ENCODE data around the gene SST. TPM values are rescaled to one million over a fixed set of nuclear protein-coding genes. Genes with fewer than 3 reads are reported as not detected.

Gene SST
- total RNA-seq, 1 experiment from 2014 or later = not detected

DNA sequence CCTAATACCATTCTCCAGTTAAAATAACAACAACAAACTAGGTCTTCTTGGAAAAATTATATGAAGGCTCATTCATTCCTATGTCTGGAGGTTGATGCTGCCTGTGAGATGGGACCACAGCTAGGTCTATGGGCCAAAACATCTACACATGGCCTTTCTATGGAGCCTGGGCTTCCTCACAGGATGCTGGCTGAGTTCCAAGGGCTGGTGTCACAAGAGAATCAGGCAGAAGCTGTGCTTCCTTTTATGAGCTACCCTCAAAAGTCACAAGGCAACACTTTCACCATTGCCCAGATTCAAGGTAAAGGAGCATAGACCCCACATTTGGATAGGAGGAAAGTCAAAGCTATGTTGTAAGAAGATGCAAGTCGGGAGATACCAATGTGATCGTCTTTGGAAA, 36.8 kb upstream of the SST start:
- no peaks in the 10 kb centered on the region for H3K9me3 Mint-ChIP-seq (ENCODE audit: low read depth, unreplicated experiment)
- no peak overlapping the region for H3K27ac Mint-ChIP-seq (ENCODE audit: unreplicated experiment)
- TF ChIP-seq, protein P1, sequence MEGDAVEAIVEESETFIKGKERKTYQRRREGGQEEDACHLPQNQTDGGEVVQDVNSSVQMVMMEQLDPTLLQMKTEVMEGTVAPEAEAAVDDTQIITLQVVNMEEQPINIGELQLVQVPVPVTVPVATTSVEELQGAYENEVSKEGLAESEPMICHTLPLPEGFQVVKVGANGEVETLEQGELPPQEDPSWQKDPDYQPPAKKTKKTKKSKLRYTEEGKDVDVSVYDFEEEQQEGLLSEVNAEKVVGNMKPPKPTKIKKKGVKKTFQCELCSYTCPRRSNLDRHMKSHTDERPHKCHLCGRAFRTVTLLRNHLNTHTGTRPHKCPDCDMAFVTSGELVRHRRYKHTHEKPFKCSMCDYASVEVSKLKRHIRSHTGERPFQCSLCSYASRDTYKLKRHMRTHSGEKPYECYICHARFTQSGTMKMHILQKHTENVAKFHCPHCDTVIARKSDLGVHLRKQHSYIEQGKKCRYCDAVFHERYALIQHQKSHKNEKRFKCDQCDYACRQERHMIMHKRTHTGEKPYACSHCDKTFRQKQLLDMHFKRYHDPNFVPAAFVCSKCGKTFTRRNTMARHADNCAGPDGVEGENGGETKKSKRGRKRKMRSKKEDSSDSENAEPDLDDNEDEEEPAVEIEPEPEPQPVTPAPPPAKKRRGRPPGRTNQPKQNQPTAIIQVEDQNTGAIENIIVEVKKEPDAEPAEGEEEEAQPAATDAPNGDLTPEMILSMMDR (IDR thresholded peaks at IDR 0.05; ENCODE audit: unreplicated experiment) = no peak
- H3K36me3 Mint-ChIP-seq (ENCODE audit: insufficient read depth, unreplicated experiment) = no peaks in the 10 kb centered on the region
- no peak for DNase-seq
- intact Hi-C loops (cut with micrococcal nuclease; ENCODE audit: unreplicated experiment) = no loop called here
- peaks cover 5% of the 10 kb centered on the region for H3K27me3 Mint-ChIP-seq (ENCODE audit: unreplicated experiment)
- CTCF ChIA-PET = interaction anchor here (1.3 kb wide), 1 partner anchor 12 kb away, joined by 4 read pairs; no protein-coding TSS in a partner anchor
- no peaks in the 10 kb centered on the region for H3K4me1 Mint-ChIP-seq (ENCODE audit: low read depth, unreplicated experiment)
- BruUV-seq (replicated peaks) = no TSS peak
- no peak overlapping the region for H3K4me3 Mint-ChIP-seq (ENCODE audit: low read depth, unreplicated experiment)

DNA sequence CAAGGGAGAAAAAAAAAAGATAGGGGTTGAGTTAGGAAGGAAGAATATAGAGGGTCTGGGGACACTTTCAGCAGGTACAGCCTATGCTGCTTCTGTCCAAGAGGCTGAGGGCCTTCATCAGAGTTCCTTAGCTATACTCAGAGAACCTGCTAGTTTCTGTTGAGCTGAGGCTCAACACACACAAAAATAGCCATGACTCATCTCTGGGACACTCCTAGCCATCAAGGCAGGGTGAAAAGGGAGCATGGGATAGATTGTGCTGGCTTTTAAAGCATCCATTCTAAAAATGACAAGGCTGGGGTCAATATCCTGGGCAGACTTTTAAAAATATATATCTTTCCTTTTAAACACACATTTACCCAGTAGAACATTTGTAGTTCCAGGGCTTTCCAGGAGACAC, 35.0 kb upstream of the SST start:
- intact Hi-C loops (cut with micrococcal nuclease; ENCODE audit: unreplicated experiment) = no loop called here
- no peaks in the 10 kb centered on the region for H3K9me3 Mint-ChIP-seq (ENCODE audit: low read depth, unreplicated experiment)
- TF ChIP-seq, protein P1 (IDR thresholded peaks at IDR 0.05; ENCODE audit: unreplicated experiment) = no peak
- H3K4me1 Mint-ChIP-seq (ENCODE audit: low read depth, unreplicated experiment) = no peaks in the 10 kb centered on the region
- H3K36me3 Mint-ChIP-seq (ENCODE audit: insufficient read depth, unreplicated experiment) = no peaks in the 10 kb centered on the region
- H3K4me3 Mint-ChIP-seq (ENCODE audit: low read depth, unreplicated experiment) = no peak overlapping the region
- BruUV-seq (replicated peaks) = no TSS peak
- no peak for DNase-seq
- H3K27ac Mint-ChIP-seq (ENCODE audit: unreplicated experiment) = no peak overlapping the region
- H3K27me3 Mint-ChIP-seq (ENCODE audit: unreplicated experiment) = peaks cover 23% of the 10 kb centered on the region
- CTCF ChIA-PET = interaction anchor here (0.6 to 1.4 kb wide), 3 partner anchors 10 to 1977 kb away, joined by 3 to 4 read pairs (median 3); no protein-coding TSS in a partner anchor

DNA sequence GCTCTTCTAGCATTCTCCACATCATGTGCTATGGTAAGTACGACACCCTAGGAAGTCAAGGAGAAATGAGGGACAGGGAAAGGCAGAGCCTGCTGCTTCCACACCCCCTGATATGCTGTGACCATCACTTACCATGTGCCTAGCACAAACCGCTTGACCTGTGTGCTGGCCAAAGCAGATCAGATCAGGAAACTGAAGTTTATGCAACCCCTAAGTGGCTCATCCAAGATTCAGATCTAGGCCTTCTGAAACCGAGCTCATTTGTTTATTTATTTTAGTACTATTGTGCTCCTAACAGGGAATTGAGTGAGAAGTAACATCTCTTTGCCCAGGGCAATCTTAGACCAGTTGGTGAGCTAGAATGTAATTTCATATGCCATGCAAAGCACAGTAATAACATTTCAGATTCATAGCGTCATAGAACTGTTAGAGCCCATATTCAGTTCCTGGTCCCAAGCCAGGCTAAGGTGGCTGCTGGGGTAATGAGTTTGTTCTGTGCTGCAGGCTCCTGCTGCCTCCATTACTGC, 32.4 kb upstream of the SST start, which contains the start of gene RTP2:
Gene RTP2 (minus strand): TSS at position 51 of the 527 bp plus-strand sequence. CDS start 429 bp downstream, outside the sequence.
- no TSS peak for BruUV-seq (replicated peaks)
- no peaks in the 10 kb centered on the region for H3K36me3 Mint-ChIP-seq (ENCODE audit: insufficient read depth, unreplicated experiment)
- no peaks in the 10 kb centered on the region for H3K9me3 Mint-ChIP-seq (ENCODE audit: low read depth, unreplicated experiment)
- intact Hi-C loops (cut with micrococcal nuclease; ENCODE audit: unreplicated experiment) = no loop called here
- H3K27ac Mint-ChIP-seq (ENCODE audit: unreplicated experiment) = no peak within 1 kb of the TSS
- no peak within 1 kb of the TSS for H3K4me3 Mint-ChIP-seq (ENCODE audit: low read depth, unreplicated experiment)
- TF ChIP-seq, protein P1 (IDR thresholded peaks at IDR 0.05; ENCODE audit: unreplicated experiment) = no peak
- CTCF ChIA-PET = interaction anchor here (0.7 to 1.3 kb wide), 4 partner anchors 14 to 403 kb away, joined by 3 to 7 read pairs (median 4); no protein-coding TSS in a partner anchor
- no peak for DNase-seq
- peaks cover 45% of the 10 kb centered on the region for H3K27me3 Mint-ChIP-seq (ENCODE audit: unreplicated experiment)
- H3K4me1 Mint-ChIP-seq (ENCODE audit: low read depth, unreplicated experiment) = no peaks in the 10 kb centered on the region

DNA sequence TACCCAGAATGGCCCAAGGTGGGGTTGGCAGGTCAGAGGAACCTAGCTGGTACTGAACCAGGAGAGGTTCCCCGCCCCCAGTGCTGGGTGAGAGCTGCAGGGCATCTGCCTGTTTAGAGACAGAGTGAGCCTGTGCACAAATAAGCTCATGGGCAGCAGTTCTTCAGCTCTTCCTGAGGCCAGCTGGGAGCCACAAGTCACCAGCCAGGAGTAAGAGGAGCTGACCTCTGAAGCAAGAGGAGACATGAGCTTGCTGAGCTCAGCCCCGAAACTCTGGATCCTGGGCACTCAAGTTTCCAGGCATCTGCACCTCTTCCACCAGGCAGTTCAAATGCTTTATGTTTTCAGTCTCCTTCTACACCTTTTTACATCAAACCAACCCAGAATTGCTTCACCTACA, 30.1 kb upstream of the SST start:
- CTCF ChIA-PET = interaction anchor here (1.2 to 1.7 kb wide), 2 partner anchors 14 to 21 kb away, joined by 4 to 6 read pairs; no protein-coding TSS in a partner anchor
- TF ChIP-seq, protein P1 (IDR thresholded peaks at IDR 0.05; ENCODE audit: unreplicated experiment) = no peak
- intact Hi-C loops (cut with micrococcal nuclease; ENCODE audit: unreplicated experiment) = no loop called here
- no peaks in the 10 kb centered on the region for H3K9me3 Mint-ChIP-seq (ENCODE audit: low read depth, unreplicated experiment)
- no peak overlapping the region for H3K27ac Mint-ChIP-seq (ENCODE audit: unreplicated experiment)
- no peak for DNase-seq
- BruUV-seq (replicated peaks) = no TSS peak
- no peak overlapping the region for H3K4me3 Mint-ChIP-seq (ENCODE audit: low read depth, unreplicated experiment)
- H3K36me3 Mint-ChIP-seq (ENCODE audit: insufficient read depth, unreplicated experiment) = no peaks in the 10 kb centered on the region
- no peaks in the 10 kb centered on the region for H3K4me1 Mint-ChIP-seq (ENCODE audit: low read depth, unreplicated experiment)
- peaks cover 68% of the 10 kb centered on the region for H3K27me3 Mint-ChIP-seq (ENCODE audit: unreplicated experiment)

Measured in Calu3 (cell line).